Measurements from ENCODE around the gene FAM81A.

- no peak for TF ChIP-seq CTCF (IDR thresholded peaks at IDR 0.05)
- TF ChIP-seq POLR2A (IDR thresholded peaks at IDR 0.05), result no peak
- TF ChIP-seq EP300 (IDR thresholded peaks at IDR 0.05), result no peak
Measured at GRCh38 chr15:59553879-59554735, 116.1 kb downstream of the FAM81A start.
